H1 (cell line): ENCODE data around the gene ZC3H7B. TPM values are rescaled to one million over a fixed set of nuclear protein-coding genes. Genes with fewer than 3 reads are reported as not detected.
A peak's percentile ranks its signal among the peaks of the same experiment; 100 is the strongest.

Source experiments
- CTCF ChIA-PET: fragments of 300-600 bp; sonication (Branson Sonifier 250); formaldehyde crosslinking; loops from one replicate; lab custom pipeline; 2021; ENCODE audit not compliant: partially characterized antibody; lab: Charles Lee
- POLR2A ChIA-PET: fragments of 300-600 bp; sonication (Branson Sonifier 250); formaldehyde crosslinking; loops from one replicate; lab custom pipeline; 2021; ENCODE audit warnings: inconsistent platforms; ENCODE audit not compliant: partially characterized antibody; lab: Charles Lee
- DNase-seq, 2 experiments: peaks; one replicate each; pipeline versions ENCODE4 v3.0.0 to v3.0.0-alpha.2; 2010 to 2022; ENCODE audit warnings: low spot score in 2 of 2, low read depth in 1 of 2, mixed read lengths in 1 of 2
- FAIRE-seq: peaks from 2 replicates; lab custom pipeline; 2011; peaks lifted over from hg19 to GRCh38; lab: Jason Lieb, UNC
- H2AFZ ChIP-seq: 2 replicates; pipeline ENCODE4 v1.8.1; 2012; ENCODE audit warnings: low read length, inconsistent platforms
- H2AK5ac ChIP-seq: 2 replicates; pipeline ENCODE4 v1.6.1; 2013; ENCODE audit warnings: low read depth, low read length
- H2BK120ac ChIP-seq: replicated peaks from 2 replicates; pipeline ENCODE3; 2013; ENCODE audit warnings: low read depth, low read length, inconsistent platforms
- H2BK12ac ChIP-seq: 2 replicates; pipeline ENCODE4 v1.6.1; 2013; ENCODE audit warnings: low read depth, low read length
- H2BK15ac ChIP-seq: 2 replicates; pipeline ENCODE4 v1.6.1; 2013; ENCODE audit warnings: low read length
- H2BK20ac ChIP-seq: 2 replicates; pipeline ENCODE4 v1.6.1; 2013; ENCODE audit warnings: low read length
- H2BK5ac ChIP-seq: 2 replicates; pipeline ENCODE4 v1.6.1; 2013; ENCODE audit warnings: low read depth, low read length
- H3K14ac ChIP-seq: 2 replicates; pipeline ENCODE4 v1.6.1; 2013; ENCODE audit warnings: inconsistent platforms; ENCODE audit not compliant: insufficient read length
- H3K18ac ChIP-seq: 2 replicates; pipeline ENCODE4 v1.6.1; 2013; ENCODE audit warnings: low read length; ENCODE audit errors: extremely low read depth
- H3K23ac ChIP-seq: 2 replicates; pipeline ENCODE4 v1.6.1; 2013; ENCODE audit warnings: inconsistent platforms; ENCODE audit not compliant: insufficient read length
- H3K23me2 ChIP-seq: 2 replicates; pipeline ENCODE4 v1.6.1; 2013; ENCODE audit warnings: low read depth, low read length
- H3K27ac ChIP-seq: 2 replicates; pipeline ENCODE4 v1.6.1; 2011; ENCODE audit warnings: low read depth, low read length, inconsistent platforms
- H3K27me3 ChIP-seq, 4 experiments: replicated peaks in 1 of 4; 1 replicate in 1 of 4; 2 replicates in 3 of 4; pipeline versions ENCODE4 v1.6.1 to v1.8.1; 2011 to 2013; ENCODE audit warnings: low read length in 3 of 4, mild to moderate bottlenecking in 3 of 4, inconsistent platforms in 2 of 4, mixed read lengths in 2 of 4, moderate library complexity in 1 of 4; ENCODE audit not compliant: control insufficient read depth in 3 of 4, insufficient read depth in 3 of 4; ENCODE audit errors: extremely low read depth in 1 of 4
- H3K36me3 ChIP-seq, 4 experiments: 2 replicates each; pipeline versions ENCODE4 v1.6.1 to v1.8.1; 2011 to 2013; ENCODE audit warnings: mild to moderate bottlenecking in 4 of 4, low read length in 3 of 4, moderate library complexity in 2 of 4, control low read depth in 1 of 4, inconsistent platforms in 1 of 4; ENCODE audit not compliant: insufficient read depth in 4 of 4, control insufficient read depth in 2 of 4
- H3K4ac ChIP-seq: replicated peaks from 2 replicates; pipeline ENCODE3; 2013; ENCODE audit warnings: low read length, low read depth, mixed read lengths, inconsistent platforms; ENCODE audit not compliant: insufficient read length
- H3K4me1 ChIP-seq, 4 experiments: replicated peaks in 1 of 4; 1 replicate in 1 of 4; 2 replicates in 3 of 4; pipeline versions ENCODE4 v1.6.1 to v1.8.1; 2011 to 2013; ENCODE audit warnings: low read length in 3 of 4, inconsistent platforms in 2 of 4, mixed read lengths in 1 of 4; ENCODE audit not compliant: insufficient read depth in 4 of 4, control insufficient read depth in 3 of 4
- H3K4me2 ChIP-seq, 2 experiments: 2 replicates each; pipeline versions ENCODE4 v1.6.1 to v1.8.1; 2011 to 2013; ENCODE audit warnings: low read depth in 2 of 2, low read length in 2 of 2, control low read depth in 1 of 2, inconsistent platforms in 1 of 2, mild to moderate bottlenecking in 1 of 2; ENCODE audit not compliant: insufficient read depth in 1 of 2
- H3K4me3 ChIP-seq, 4 experiments: fragments of 200-600, 300-600 bp in 1 of 4; sonication (generic), shearing (Covaris generic), sonication (Bioruptor Twin) in 1 of 4; 2 replicates each; pipeline versions ENCODE4 v1.5.1 to v1.8.1; 2011 to 2016; ENCODE audit warnings: low read length in 4 of 4, low read depth in 3 of 4, control low read depth in 2 of 4, inconsistent platforms in 2 of 4, mild to moderate bottlenecking in 2 of 4, mixed read lengths in 1 of 4, moderate library complexity in 1 of 4; ENCODE audit not compliant: insufficient read depth in 2 of 4; ENCODE audit errors: extremely low read depth in 1 of 4
- H3K56ac ChIP-seq: replicated peaks from 2 replicates; pipeline ENCODE3; 2013; ENCODE audit warnings: low read depth, mild to moderate bottlenecking, mixed read lengths, low read length, inconsistent platforms; ENCODE audit not compliant: insufficient read length
- H3K79me1 ChIP-seq: 2 replicates; pipeline ENCODE4 v1.6.1; 2013; ENCODE audit warnings: low read depth, low read length, control low read depth
- H3K79me2 ChIP-seq, 2 experiments: 2 replicates each; pipeline versions ENCODE4 v1.6.1 to v1.8.1; 2012 to 2013; ENCODE audit warnings: low read length in 2 of 2, mild to moderate bottlenecking in 2 of 2, inconsistent platforms in 1 of 2; ENCODE audit not compliant: insufficient read depth in 2 of 2, control insufficient read depth in 1 of 2
- H3K9ac ChIP-seq, 4 experiments: replicated peaks in 1 of 4; 1 replicate in 1 of 4; 2 replicates in 3 of 4; pipeline versions ENCODE4 v1.6.1 to v1.8.1; 2011 to 2013; ENCODE audit warnings: low read depth in 3 of 4, low read length in 3 of 4, control low read depth in 2 of 4, mild to moderate bottlenecking in 2 of 4, moderate library complexity in 2 of 4, inconsistent platforms in 1 of 4; ENCODE audit errors: extremely low read depth in 1 of 4
- H3K9me3 ChIP-seq, 2 experiments: 2 replicates each; pipeline versions ENCODE4 v1.6.1 to v1.8.1; 2012 to 2013; ENCODE audit warnings: mild to moderate bottlenecking in 2 of 2, moderate library complexity in 2 of 2, control low read depth in 1 of 2, inconsistent platforms in 1 of 2, low read depth in 1 of 2, low read length in 1 of 2, mixed read lengths in 1 of 2; ENCODE audit not compliant: insufficient read depth in 2 of 2
- H4K20me1 ChIP-seq, 2 experiments: replicated peaks in 1 of 2; 2 replicates each; pipeline versions ENCODE3 to v1.8.1; 2011 to 2013; ENCODE audit warnings: inconsistent platforms in 2 of 2, low read length in 2 of 2, mild to moderate bottlenecking in 1 of 2; ENCODE audit not compliant: insufficient read depth in 2 of 2, control insufficient read depth in 1 of 2
- H4K5ac ChIP-seq: 2 replicates; pipeline ENCODE4 v1.6.1; 2013; ENCODE audit warnings: low read length, low read depth, mixed read lengths, inconsistent platforms; ENCODE audit not compliant: insufficient read length
- H4K8ac ChIP-seq: 2 replicates; pipeline ENCODE4 v1.8.0; 2013; ENCODE audit warnings: mild to moderate bottlenecking, moderate library complexity, low read length, inconsistent platforms; ENCODE audit not compliant: insufficient read depth; ENCODE audit errors: extremely low read depth
- H4K91ac ChIP-seq: replicated peaks from 2 replicates; pipeline ENCODE3; 2013; ENCODE audit warnings: low read length, mixed read lengths, inconsistent platforms; ENCODE audit not compliant: insufficient read length
- WGBS, 2 experiments: shearing (Covaris generic) in 1 of 2; methylation state at CpG; one replicate each; pipeline versions ENCODE4 v1.1.6 to v1.1.7; 2013 to 2015; ENCODE audit warnings: low lambda C conversion rate in 2 of 2, mixed read lengths in 2 of 2, inconsistent platforms in 1 of 2, low coverage in 1 of 2, missing lambda C conversion rate in 1 of 2; ENCODE audit not compliant: insufficient replicate concordance in 2 of 2, insufficient coverage in 1 of 2, insufficient read length in 1 of 2; ENCODE audit errors: extremely low coverage in 1 of 2, missing lambda C conversion rate in 1 of 2; 5-methylcytosine and 5-hydroxymethylcytosine counted together
- polyA plus RNA-seq, 7 experiments: library from polyadenylated mRNA; depleted of rRNA in 3 of 7; stranded (reverse) in 5 of 7; unstranded in 2 of 7; fragments of >200 nt in 5 of 7; fragments of 200-250 nt in 2 of 7; gene quantifications; 1 replicate in 5 of 7; 2 replicates in 1 of 7; 4 replicates in 1 of 7; pipeline versions ENCODE4 v1.2.1 to v1.2.3, GENCODE V29; 2011 to 2013; ENCODE audit warnings: missing spikeins in 2 of 7, mixed read lengths in 2 of 7
- total RNA-seq: library from RNA; stranded (reverse); fragmentation: NEBNext Ultra II Directional; extraction: Animal tissue kit (Norgen Biotek cat#: 25700); gene quantifications from 2 replicates; pipeline ENCODE4 v1.2.1, GENCODE V29; 2021

Gene ZC3H7B
- total and polyA plus RNA-seq, 2 of the 8 experiments (the other 6 are each of a cell fraction or from before 2014, with no cell fraction given) = 35.5 to 78.6 TPM

GRCh38 chr22:41344189-41344788, 43.0 kb downstream of the ZC3H7B start:
- Histone ChIP-seq H3K4me3 (no peak overlapping the region), H3K23me2 (no peaks in the 10 kb centered on the region), H3K14ac (no peak overlapping the region), H2BK5ac (0 out of 2 replicates have a peak overlapping the region, but pooled peaks have one; percentile 37), H3K18ac (no peak overlapping the region), H2BK120ac (no peak overlapping the region), H3K27me3 (no peaks in the 10 kb centered on the region; a peak in 1 of 7 replicates), H2AFZ (no peak overlapping the region), H3K79me2 (no peaks in the 10 kb centered on the region), H3K27ac (no peak overlapping the region), H4K5ac (no peak overlapping the region), H4K91ac (no peak overlapping the region), H3K36me3 (peaks cover 17 to 48% (median 37%) of the 10 kb centered on the region in 4 experiments), H2AK5ac (no peak overlapping the region), H3K9me3 (no peaks in the 10 kb centered on the region), H3K4me2 (no peak overlapping the region), H3K79me1 (no peaks in the 10 kb centered on the region), H2BK15ac (no peak overlapping the region), H2BK12ac (no peak overlapping the region), H2BK20ac (no peak overlapping the region), H3K56ac (no peak overlapping the region), H3K4ac (no peak overlapping the region), H4K8ac (no peak overlapping the region), H4K20me1 (peaks cover 0 to 1% of the 10 kb centered on the region in 2 experiments), H3K23ac (no peak overlapping the region), H3K9ac (no peak overlapping the region), H3K4me1 (no peaks in the 10 kb centered on the region)
- FAIRE-seq (no peak), DNase-seq (no peak)
- POLR2A ChIA-PET = interaction anchor here (0.6 to 2.2 kb wide), 10 partner anchors 10 to 45 kb away, joined by 3 to 9 read pairs (median 4); partner anchors contain the start of gene TEF
- CTCF ChIA-PET = interaction anchor here (0.6 to 0.8 kb wide), 2 partner anchors 10 to 576 kb away, joined by 3 read pairs; no protein-coding TSS in a partner anchor
- WGBS, 2 experiments = 93% methylated on average over 11 of the region's 11 CpGs; no CpG with 5 or more reads in 1 of the 2 experiments
